ENCODE results near the gene POLG. TPM values are rescaled to one million over a fixed set of nuclear protein-coding genes. Genes with fewer than 3 reads are reported as not detected.
A peak's percentile ranks its signal among the peaks of the same experiment; 100 is the strongest.

Gene POLG
- total RNA-seq, 1 experiment from 2014 or later, result 60.3 TPM

- peaks cover 100% of the 10 kb centered on the region for H3K27me3 Mint-ChIP-seq (ENCODE audit: low read depth)
- Histone ChIP-seq H3K79me2 (ENCODE audit: insufficient read depth, low read length) (no peaks in the 10 kb centered on the region), H3K56ac (ENCODE audit: insufficient read length, low read depth, low read length) (no peak overlapping the region), H3K23ac (ENCODE audit: insufficient read length, low read depth, low read length) (no peak overlapping the region), H3K9ac (ENCODE audit: extremely low read depth, insufficient read length, low read length) (no peak overlapping the region), H3K4ac (ENCODE audit: low read depth, low read length) (no peak overlapping the region), H3K27me3 (ENCODE audit: insufficient read depth, low read length) (peaks cover 95% of the 10 kb centered on the region), H3K9me3 (ENCODE audit: control insufficient read depth, low read depth, low read length) (no peaks in the 10 kb centered on the region), H3K79me1 (ENCODE audit: insufficient read depth, low read depth, low read length, poor library complexity, severe bottlenecking) (no peaks in the 10 kb centered on the region), H2AFZ (ENCODE audit: low read length) (no peak overlapping the region), H2BK120ac (ENCODE audit: low read depth, low read length, poor library complexity, severe bottlenecking) (no peak overlapping the region), H3K4me2 (ENCODE audit: insufficient read depth, insufficient read length, low read length) (no peak overlapping the region), H4K91ac (ENCODE audit: insufficient read length, low read depth, low read length) (no peak overlapping the region), H4K8ac (replicated peaks; ENCODE audit: insufficient read length, low read depth, low read length) (no peak overlapping the region), H3T11ph (ENCODE audit: low read length) (no peak overlapping the region), H3K23me2 (ENCODE audit: insufficient read length, low read depth, low read length, poor library complexity, severe bottlenecking) (no peaks in the 10 kb centered on the region), H3K18ac (ENCODE audit: insufficient read length, low read depth, low read length) (no peak overlapping the region), H2BK20ac (ENCODE audit: low read depth, low read length, poor library complexity, severe bottlenecking) (no peak overlapping the region), H2BK15ac (ENCODE audit: low read depth, low read length) (no peak overlapping the region), H3K4me1 (ENCODE audit: insufficient read depth, low read length) (no peaks in the 10 kb centered on the region), H4K20me1 (ENCODE audit: control insufficient read depth, insufficient read depth, insufficient read length) (no peaks in the 10 kb centered on the region), H2BK12ac (ENCODE audit: insufficient read length, low read depth, low read length) (no peak overlapping the region), H2AK5ac (ENCODE audit: insufficient read length, low read length) (no peak overlapping the region), H4K5ac (ENCODE audit: insufficient read length, low read depth, low read length) (no peak overlapping the region), H3K27ac (ENCODE audit: insufficient read length, low read depth, low read length) (no peak overlapping the region), H3K14ac (ENCODE audit: insufficient read depth, low read length) (no peak overlapping the region), H2BK5ac (ENCODE audit: insufficient read length, low read length) (no peak overlapping the region)
- WGBS (ENCODE audit: extremely low coverage, insufficient read length, low lambda C conversion rate), result no CpG with 5 or more reads among the region's 41 CpGs
- DNase-seq, result peak; percentile 89
- TF ChIP-seq CTCF (conservative IDR thresholded peaks at IDR 0.05), result no peak
- no peak overlapping the region; a peak in 1 of 7 replicates for H3K27ac Mint-ChIP-seq
- peaks cover 20 to 23% of the 10 kb centered on the region in 2 experiments for H3K4me1 Mint-ChIP-seq
- H3K4me3 Mint-ChIP-seq, result peak overlapping the region in 1 of 2 experiments; percentile 35; a peak in 1 of 5 replicates
- peaks cover 7% of the 10 kb centered on the region in 2 experiments; a peak in 2 of 5 replicates for H3K9me3 Mint-ChIP-seq
- H3K36me3 Mint-ChIP-seq (ENCODE audit: insufficient read depth in 1 of 3, low read depth in 3 of 3), result no peaks in the 10 kb centered on the region
Observed at GRCh38 chr15:89361451-89362202, 27.0 kb upstream of the POLG start.
